WTC11 (cell line): ENCODE results near the gene ATP9B.

ENCODE experiments used
- ATF2 ChIP-seq: sonication (generic); formaldehyde crosslinking; IDR thresholded peaks from 2 replicates; pipeline ENCODE4 v1.8.1; 2022; ENCODE audit warnings: low read depth, missing genetic modification reagents, borderline replicate concordance
- ATF6 ChIP-seq: sonication (generic); formaldehyde crosslinking; IDR thresholded peaks from 2 replicates; pipeline ENCODE4 v1.8.1; 2023; ENCODE audit warnings: mild to moderate bottlenecking, missing genetic modification reagents
- CBFB ChIP-seq: sonication (generic); formaldehyde crosslinking; IDR thresholded peaks from 2 replicates; pipeline ENCODE4 v1.8.1; 2022; ENCODE audit warnings: mild to moderate bottlenecking, low read depth, missing genetic modification reagents
- CTCF ChIP-seq: fragments of 200-600 bp; IDR thresholded peaks from 2 replicates; pipeline ENCODE4 v1.8.0; 2022; ENCODE audit warnings: antibody characterized with exemption
- E2F4 ChIP-seq: sonication (generic); formaldehyde crosslinking; IDR thresholded peaks from 2 replicates; pipeline ENCODE4 v1.8.1; 2022; ENCODE audit warnings: low read depth, mild to moderate bottlenecking, moderate library complexity, missing genetic modification reagents, borderline replicate concordance
- ETV6 ChIP-seq: sonication (generic); formaldehyde crosslinking; IDR thresholded peaks from 2 replicates; pipeline ENCODE4 v1.8.1; 2022; ENCODE audit warnings: mild to moderate bottlenecking, missing genetic modification reagents
- JUN ChIP-seq: sonication (generic); formaldehyde crosslinking; IDR thresholded peaks from 2 replicates; pipeline ENCODE4 v1.8.0; 2023; ENCODE audit warnings: mild to moderate bottlenecking, missing genetic modification reagents
- KAT7 ChIP-seq: sonication (generic); formaldehyde crosslinking; IDR thresholded peaks from 2 replicates; pipeline ENCODE4 v1.8.1; 2023; ENCODE audit warnings: missing genetic modification reagents, mild to moderate bottlenecking, borderline replicate concordance
- MAX ChIP-seq: sonication (generic); formaldehyde crosslinking; IDR thresholded peaks from 2 replicates; pipeline ENCODE4 v1.8.0; 2022; ENCODE audit warnings: mild to moderate bottlenecking, missing genetic modification reagents
- NR3C1 ChIP-seq: sonication (generic); formaldehyde crosslinking; conservative IDR thresholded peaks from 2 replicates; pipeline ENCODE4 v1.8.1; 2023; ENCODE audit warnings: low read depth, mild to moderate bottlenecking, missing genetic modification reagents
- USF1 ChIP-seq: sonication (generic); formaldehyde crosslinking; IDR thresholded peaks from 2 replicates; pipeline ENCODE4 v1.8.0; 2022; ENCODE audit warnings: mild to moderate bottlenecking, missing genetic modification reagents
- ZNF263 ChIP-seq: sonication (generic); formaldehyde crosslinking; IDR thresholded peaks from 2 replicates; pipeline ENCODE4 v1.8.1; 2022; ENCODE audit warnings: low read depth, mild to moderate bottlenecking, moderate library complexity, missing genetic modification reagents
- ZNF512 ChIP-seq: sonication (generic); formaldehyde crosslinking; IDR thresholded peaks from 2 replicates; pipeline ENCODE4 v1.8.1; 2022; ENCODE audit warnings: missing genetic modification reagents, borderline replicate concordance

- TF ChIP-seq USF1 (CRISPR knock-in tag) (no peak), CTCF (no peak), CBFB (CRISPR knock-in tag) (no peak), ZNF263 (CRISPR knock-in tag) (no peak), KAT7 (CRISPR knock-in tag) (no peak), ZNF512 (CRISPR knock-in tag) (no peak), ATF6 (CRISPR knock-in tag) (no peak), E2F4 (CRISPR knock-in tag) (no peak), ETV6 (CRISPR knock-in tag) (no peak), ATF2 (CRISPR knock-in tag) (no peak), NR3C1 (CRISPR knock-in tag) (no peak), JUN (CRISPR knock-in tag) (no peak), MAX (no peak)
Measured at GRCh38 chr18:79187532-79188277, 118.5 kb downstream of the ATP9B start.
